ENCODE data around the gene LHX3. TPM values are rescaled to one million over a fixed set of nuclear protein-coding genes. Genes with fewer than 3 reads are reported as not detected.

LHX3 gene
- total RNA-seq, 1 donor, result not detected

DNA sequence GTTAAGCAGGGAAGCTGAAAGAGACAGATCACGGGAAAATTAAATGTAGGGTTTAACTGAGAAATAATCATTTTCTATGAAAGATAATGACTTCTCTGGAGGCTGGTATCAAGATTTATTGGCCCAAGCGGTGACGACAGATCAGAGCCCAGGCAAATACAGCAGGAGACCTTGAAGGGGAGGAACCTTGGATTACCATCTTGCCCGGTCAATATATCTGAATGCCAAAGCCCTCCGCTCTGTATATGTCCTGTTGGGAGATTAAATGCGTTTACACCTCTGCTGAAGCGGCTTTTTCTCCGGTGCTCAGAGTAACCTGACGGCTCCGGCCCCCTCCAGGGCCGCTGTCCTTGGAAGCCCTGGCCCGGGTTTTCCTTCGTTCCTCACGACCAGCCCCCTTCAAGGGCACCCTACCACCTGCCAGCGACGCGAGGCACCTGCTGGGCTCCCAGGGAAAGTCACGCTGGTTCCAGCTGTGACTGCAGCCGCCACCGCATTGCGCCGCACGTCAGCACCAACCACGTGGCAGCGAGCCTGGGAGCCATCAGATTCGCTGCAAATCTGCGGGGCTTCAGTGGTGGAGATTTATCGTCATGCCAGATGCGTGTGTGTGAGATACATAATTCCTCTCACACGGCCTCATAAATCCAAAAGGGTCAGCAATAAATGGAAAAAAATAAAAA, 45.1 kb upstream of the LHX3 start:
- TF ChIP-seq, protein P1, sequence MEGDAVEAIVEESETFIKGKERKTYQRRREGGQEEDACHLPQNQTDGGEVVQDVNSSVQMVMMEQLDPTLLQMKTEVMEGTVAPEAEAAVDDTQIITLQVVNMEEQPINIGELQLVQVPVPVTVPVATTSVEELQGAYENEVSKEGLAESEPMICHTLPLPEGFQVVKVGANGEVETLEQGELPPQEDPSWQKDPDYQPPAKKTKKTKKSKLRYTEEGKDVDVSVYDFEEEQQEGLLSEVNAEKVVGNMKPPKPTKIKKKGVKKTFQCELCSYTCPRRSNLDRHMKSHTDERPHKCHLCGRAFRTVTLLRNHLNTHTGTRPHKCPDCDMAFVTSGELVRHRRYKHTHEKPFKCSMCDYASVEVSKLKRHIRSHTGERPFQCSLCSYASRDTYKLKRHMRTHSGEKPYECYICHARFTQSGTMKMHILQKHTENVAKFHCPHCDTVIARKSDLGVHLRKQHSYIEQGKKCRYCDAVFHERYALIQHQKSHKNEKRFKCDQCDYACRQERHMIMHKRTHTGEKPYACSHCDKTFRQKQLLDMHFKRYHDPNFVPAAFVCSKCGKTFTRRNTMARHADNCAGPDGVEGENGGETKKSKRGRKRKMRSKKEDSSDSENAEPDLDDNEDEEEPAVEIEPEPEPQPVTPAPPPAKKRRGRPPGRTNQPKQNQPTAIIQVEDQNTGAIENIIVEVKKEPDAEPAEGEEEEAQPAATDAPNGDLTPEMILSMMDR (IDR thresholded peaks at IDR 0.05; ENCODE audit: insufficient read depth, low read length), result no peak
- no peak overlapping the region for H3K4me3 ChIP-seq (ENCODE audit: low read depth, low read length)
- DNase-seq (ENCODE audit: low read depth), result no peak

DNA sequence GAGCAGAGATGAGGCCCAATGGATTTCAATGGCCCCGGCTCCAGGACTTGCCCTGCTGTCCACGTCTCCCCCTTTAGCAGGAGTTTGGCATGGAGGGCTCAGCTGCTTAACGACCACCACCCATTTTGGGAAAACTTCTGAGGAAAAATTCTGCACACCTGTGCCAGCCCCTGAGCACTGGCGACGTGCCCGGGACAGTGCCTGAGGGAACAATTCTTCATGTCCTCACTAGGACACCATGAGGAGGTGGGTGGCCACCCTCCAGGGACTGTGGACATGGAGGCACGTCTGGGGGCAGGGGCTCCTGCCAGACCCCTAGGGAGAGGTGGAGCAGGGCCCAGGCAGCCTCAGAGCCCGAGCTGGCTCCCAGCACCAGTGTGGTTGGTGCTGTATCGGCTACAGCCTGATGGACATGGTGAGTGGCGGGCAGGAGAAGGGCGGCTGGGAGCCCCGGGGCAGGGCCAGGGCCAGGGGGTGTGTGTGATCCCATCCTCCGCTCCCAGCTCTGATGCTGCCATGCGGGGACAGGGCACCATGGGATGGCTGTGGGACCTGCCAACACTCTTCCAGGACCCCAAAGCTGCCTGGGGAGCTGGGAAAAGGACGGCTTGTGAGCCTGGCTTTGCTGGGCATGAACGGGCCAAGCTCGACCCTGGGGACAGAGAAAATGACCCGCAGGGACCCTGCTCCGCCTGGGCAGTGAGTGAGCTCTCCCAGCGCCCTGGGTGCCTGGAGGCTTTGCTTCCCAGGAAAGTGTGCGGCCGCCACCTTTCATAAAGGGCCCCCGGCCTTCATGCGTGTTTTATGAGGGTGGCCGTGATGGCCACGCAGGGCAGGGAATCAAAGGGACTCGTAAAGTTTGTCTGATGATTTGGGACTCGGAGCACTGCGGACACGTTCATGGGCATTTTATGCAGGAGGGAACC, 44.3 kb upstream of the LHX3 start:
- TF ChIP-seq, protein P1 (IDR thresholded peaks at IDR 0.05; ENCODE audit: insufficient read depth, low read length), result no peak
- DNase-seq (ENCODE audit: low read depth), result no peak

DNA sequence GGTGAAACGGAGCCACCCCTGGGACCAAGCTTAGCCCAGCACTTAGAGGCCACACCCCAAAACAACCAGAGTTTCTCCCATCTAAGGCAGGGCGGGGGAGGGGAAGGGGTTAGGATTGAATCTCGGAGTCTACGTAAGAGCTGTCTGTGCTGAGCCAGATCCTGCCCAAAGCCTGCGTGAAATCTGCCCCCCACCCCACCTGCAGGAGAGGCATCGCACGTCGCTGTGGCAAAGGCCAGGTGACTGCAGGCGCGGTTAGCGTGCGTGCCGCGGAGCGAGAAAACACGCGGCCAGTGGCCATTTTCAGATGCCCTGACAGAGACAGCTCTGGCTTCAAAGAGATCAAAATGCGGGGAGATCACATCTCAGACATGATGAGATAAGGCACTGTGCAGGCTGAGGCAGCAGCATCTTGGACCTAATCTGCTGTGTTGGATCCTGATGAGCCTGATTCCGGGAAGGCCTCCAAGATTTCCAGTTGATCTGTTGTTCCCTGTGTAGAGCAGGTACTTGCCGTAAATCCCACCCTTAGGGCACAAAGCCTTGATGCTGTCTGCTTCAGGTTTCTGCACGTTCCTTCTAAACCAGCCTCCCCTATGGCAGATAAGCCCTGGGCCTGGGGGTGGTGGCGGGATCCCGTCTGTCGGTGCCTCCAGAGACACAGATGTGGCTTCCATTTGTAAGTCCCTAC, 43.2 kb upstream of the LHX3 start:
- TF ChIP-seq, protein P1 (IDR thresholded peaks at IDR 0.05; ENCODE audit: insufficient read depth, low read length), result no peak
- DNase-seq (ENCODE audit: low read depth), result no peak
- no peak overlapping the region for H3K4me3 ChIP-seq (ENCODE audit: low read depth, low read length)

More for the DNA sequence above, 44.3 kb upstream of the LHX3 start:
- H3K4me3 ChIP-seq (ENCODE audit: low read depth, low read length), result no peak overlapping the region

DNA sequence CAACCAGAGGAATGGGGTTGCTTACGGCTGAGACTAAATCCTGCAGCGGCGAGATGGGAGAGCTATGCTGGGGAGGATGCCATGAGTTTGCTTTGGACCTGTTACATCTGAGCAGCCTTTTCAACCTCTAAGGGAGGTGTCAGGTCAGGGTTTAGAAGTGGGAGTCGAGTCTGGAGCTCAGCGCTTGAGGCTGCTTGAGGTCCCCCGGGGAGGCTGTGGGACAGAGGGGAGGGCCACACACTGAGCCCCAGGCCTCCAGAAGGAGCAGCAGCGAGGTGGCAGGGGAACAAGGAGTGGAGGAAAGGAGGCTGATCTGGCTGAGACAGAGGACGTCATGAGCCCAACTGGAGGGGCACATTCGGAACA, 42.6 kb upstream of the LHX3 start:
- TF ChIP-seq, protein P1 (IDR thresholded peaks at IDR 0.05; ENCODE audit: insufficient read depth, low read length), result no peak
- DNase-seq (ENCODE audit: low read depth), result no peak
- H3K4me3 ChIP-seq (ENCODE audit: low read depth, low read length), result no peak overlapping the region

DNA sequence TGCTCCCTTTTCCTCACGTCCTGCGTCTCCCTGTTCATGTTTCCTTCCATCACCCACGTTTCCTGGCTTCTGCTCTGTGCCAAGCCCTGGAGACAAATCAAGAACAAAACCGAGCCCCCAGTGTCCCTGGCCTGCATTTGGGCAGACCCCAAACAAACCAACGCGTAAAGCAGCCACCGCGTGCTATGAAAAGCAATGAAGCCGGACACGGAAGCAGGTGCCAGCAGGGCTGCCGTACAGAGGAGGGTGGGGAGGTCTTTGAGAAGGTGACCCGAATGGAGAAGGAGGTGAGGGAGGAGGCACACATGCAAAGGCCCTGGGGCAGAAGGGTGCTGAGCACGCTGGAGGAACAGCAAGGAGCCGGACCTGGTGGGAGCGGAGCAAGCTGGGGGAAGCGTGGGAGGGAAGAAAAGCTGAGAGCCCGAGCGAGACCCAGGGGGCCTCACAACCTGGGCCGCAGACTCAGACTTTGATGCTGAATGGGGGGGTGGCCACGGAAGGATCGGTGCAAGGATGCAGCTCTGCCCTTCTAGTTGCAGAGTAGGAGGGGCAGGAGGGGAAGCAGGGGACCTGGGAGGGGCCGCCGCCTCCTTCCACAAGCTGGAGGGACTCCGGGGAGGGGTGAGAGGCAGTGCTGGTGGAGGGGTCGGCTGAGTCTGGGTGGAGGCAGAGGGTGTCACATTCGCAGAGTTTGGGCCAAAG, 42.1 kb upstream of the LHX3 start:
- DNase-seq (ENCODE audit: low read depth), result no peak
- no peak overlapping the region for H3K4me3 ChIP-seq (ENCODE audit: low read depth, low read length)
- TF ChIP-seq, protein P1 (IDR thresholded peaks at IDR 0.05; ENCODE audit: insufficient read depth, low read length), result no peak
